D341Med (cell line): ENCODE results near the gene MTMR3.

Source experiments
- DNase-seq: peaks from one replicate; pipeline ENCODE4 v3.0.0; 2012; ENCODE audit warnings: low spot score

MTMR3 gene

GRCh38 chr22:29870574-29870973 is 12.4 kb upstream of the MTMR3 start:
- DNase-seq, result no peak

GRCh38 chr22:29871684-29872083 is 11.3 kb upstream of the MTMR3 start:
- peak; percentile 57 for DNase-seq

DNA sequence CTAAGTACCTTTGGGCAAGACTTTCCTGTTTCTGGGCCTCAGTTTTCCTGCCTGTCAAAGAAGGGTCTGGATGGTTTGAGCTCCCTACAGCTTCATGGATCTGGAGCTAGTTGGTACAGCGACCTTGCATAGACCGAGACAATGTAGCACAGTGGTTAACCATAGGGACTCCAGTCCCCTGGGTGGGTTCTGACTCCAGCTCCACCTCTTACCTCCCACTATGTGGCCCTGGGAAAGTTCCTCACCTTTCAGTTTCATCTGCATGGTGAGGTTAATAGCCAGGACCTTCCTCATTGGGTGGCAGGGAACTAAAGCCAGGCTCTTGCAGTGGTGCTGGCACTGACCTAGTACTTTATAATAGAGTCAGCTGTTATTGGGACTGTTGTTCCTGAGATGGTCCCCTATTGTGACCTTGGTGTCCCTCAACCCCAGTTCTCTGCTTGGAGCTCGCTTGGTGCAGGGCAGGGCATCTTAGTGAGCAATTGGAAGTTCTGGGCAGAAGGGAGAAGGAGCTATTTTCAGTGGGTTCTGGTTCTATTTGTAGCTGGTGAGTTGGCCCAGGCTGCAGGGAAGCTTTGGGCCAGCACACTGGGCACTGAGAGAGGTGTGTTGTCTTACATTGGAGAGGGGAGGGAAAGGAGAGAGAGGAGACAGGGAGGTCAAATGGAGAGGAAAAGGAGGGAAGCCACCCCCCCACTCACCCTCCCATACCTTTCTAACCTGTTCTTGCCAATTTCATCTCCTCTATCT is 10.7 kb upstream of the MTMR3 start:
- DNase-seq, result no peak

- DNase-seq, result no peak
Measured at GRCh38 chr22:29872989-29873388, 10.0 kb upstream of the MTMR3 start.

DNA sequence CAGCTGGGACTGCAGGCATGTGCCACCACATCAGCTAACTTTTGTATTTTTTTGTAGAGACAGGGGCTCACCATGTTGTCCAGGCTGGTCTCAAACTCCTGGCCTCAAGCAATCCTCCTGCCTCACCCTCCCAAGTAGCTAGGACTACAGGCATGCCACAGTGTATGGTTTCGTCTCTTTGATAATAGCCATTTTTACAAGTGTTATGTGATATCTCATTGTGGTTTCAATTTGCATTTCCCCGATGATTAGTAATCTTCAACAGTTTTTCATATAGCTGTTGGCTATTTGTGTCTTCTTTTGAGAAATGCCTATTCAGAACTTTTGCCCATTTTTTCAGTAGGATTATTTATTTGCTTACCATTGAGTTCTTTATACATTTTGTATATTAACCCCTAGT is 9.0 kb upstream of the MTMR3 start:
- no peak for DNase-seq

- no peak for DNase-seq
Measured at GRCh38 chr22:29877620-29878019, 5.4 kb upstream of the MTMR3 start.

GRCh38 chr22:29879753-29880152 is 3.2 kb upstream of the MTMR3 start:
- DNase-seq, result no peak

- DNase-seq, result no peak
Measured at GRCh38 chr22:29882716-29883044, 294 bp upstream of the MTMR3 start.

DNA sequence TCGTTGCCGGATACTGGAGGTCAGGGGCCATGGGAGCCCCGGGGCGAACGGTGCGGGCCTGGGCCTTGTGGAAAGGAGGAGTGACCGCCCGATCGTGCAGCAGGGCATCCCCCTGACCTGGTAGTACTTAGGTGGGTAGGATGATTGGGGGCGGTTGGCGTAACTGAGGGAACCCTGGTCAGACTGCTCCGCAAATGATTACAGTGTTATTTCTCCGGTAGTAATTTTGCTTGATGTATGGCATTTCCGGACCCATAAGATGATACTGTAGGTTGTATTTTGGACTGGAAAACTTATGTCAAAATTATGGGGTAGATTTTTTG is 762 bp downstream of the MTMR3 start:
- no peak for DNase-seq

- no peak for DNase-seq
Measured at GRCh38 chr22:29885610-29886009, 2.6 kb downstream of the MTMR3 start.

GRCh38 chr22:29886596-29886995 is 3.6 kb downstream of the MTMR3 start:
- DNase-seq, result no peak

GRCh38 chr22:29887358-29887757 is 4.4 kb downstream of the MTMR3 start:
- DNase-seq, result no peak

GRCh38 chr22:29890760-29891159 is 7.8 kb downstream of the MTMR3 start:
- DNase-seq, result no peak

- no peak for DNase-seq
Measured at GRCh38 chr22:29892315-29893156, 9.6 kb downstream of the MTMR3 start.

GRCh38 chr22:29901354-29901753 is 18.4 kb downstream of the MTMR3 start:
- DNase-seq, result no peak

- DNase-seq, result no peak
Measured at GRCh38 chr22:29903371-29903770, 20.4 kb downstream of the MTMR3 start.

DNA sequence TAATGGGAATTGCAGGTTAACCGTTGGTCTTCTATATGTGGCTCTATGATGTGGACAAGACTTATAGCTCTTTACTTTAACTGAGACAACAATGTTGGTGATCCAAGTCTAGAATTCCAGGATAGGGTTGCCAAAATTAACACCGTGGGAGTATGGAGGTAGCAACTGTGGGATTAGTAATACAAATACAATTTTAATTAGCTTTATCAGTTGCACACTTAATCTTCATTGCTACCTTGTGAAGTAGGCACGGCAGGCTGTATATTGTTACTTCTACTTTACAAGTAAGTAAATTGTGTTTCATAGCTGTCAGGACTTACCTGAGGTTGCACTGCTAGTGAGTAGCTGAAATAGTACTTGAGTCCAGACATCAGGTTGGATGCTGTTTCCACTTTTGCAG is 21.0 kb downstream of the MTMR3 start:
- no peak for DNase-seq

- DNase-seq, result peak; percentile 28
Measured at GRCh38 chr22:29907753-29908515, 25.0 kb downstream of the MTMR3 start.

- DNase-seq, result no peak
Measured at GRCh38 chr22:29912141-29912540, 29.2 kb downstream of the MTMR3 start.

GRCh38 chr22:29912605-29913398 is 29.8 kb downstream of the MTMR3 start:
- no peak for DNase-seq

GRCh38 chr22:29914165-29914564 is 31.2 kb downstream of the MTMR3 start:
- DNase-seq, result no peak

- no peak for DNase-seq
Measured at GRCh38 chr22:29914991-29915533, 32.1 kb downstream of the MTMR3 start.
